Stimulated activated CD8-positive, alpha-beta memory T cell treated with anti-CD3 and anti-CD28 coated beads, Interleukin-7, amount 100 ng/mL, for 1 hour (primary cell): ENCODE results near the gene SYS1.

ENCODE experiments used
- DNase-seq, 2 donors: peaks; one replicate each; pipeline ENCODE4 v3.0.0-alpha.2; 2020; ENCODE audit warnings: low read depth in 2 of 2

SYS1 gene

DNA sequence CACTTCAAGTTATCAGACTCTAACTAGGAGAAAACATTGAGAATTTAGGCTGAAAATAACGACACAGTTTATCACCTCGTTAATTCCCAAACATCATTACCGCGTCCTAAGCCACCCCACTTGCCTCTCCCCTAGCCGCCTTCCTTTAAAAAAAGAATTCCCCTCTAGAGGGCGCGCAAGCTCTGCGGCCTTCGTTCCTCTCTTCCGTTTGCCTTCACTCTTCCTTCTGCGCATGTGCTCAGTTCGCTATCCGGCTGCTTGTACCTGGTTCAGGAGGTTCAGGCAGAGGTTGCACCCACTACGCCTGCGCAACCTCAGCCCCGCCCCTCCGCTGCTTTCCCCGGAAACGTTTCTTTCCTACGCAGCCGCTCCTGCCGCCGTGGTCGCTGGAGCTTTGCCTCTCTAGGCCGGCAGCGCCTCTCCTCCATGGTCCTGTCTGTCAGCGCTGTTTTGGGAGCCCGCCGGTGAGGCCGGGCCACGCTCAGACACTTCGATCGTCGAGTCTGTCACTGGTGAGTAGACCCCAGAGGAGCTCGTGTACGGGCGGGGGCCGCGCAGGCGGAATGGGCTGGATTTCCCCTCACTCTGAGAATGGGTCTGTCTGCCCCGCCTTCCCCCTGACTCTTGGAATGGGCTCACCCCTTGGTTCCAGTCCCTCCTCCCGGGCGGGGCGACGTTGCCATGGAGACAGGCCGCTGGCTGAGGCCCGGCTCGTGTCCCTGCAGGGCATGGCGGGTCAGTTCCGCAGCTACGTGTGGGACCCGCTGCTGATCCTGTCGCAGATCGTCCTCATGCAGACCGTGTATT, at the start of gene SYS1:
Gene SYS1, plus strand, starts transcription at position 353 of the 807 bp plus-strand sequence. Its CDS starts 376 bp downstream, at position 729.
- peak; percentile 97 for DNase-seq

GRCh38 chr20:45313943-45314342, 49.0 kb upstream of the SYS1 start:
- no peak for DNase-seq

GRCh38 chr20:45315672-45316071, 47.3 kb upstream of the SYS1 start:
- DNase-seq, result no peak

- no peak for DNase-seq
These were observed 46.5 kb upstream of the SYS1 start for GRCh38 chr20:45316150-45317080.

DNA sequence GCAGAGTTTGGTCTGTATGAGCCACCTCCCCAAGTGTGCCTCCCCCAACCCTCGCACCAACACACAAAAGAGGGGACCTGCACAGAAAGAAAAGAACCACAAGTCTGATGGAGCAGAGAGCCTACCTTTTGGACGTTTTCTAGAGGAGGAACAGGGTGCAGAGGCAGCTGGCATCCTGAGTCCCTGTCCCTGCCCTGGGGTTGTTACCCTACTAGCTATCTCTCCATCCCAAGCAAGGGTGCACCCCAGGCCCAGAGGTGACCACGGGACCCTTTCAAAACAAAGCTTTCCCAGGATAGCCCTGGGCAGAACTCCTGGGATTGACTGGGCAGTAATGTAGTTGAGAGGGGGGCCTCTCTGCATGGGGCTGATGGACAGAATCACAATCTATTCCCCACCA, 45.1 kb upstream of the SYS1 start:
- no peak for DNase-seq

DNA sequence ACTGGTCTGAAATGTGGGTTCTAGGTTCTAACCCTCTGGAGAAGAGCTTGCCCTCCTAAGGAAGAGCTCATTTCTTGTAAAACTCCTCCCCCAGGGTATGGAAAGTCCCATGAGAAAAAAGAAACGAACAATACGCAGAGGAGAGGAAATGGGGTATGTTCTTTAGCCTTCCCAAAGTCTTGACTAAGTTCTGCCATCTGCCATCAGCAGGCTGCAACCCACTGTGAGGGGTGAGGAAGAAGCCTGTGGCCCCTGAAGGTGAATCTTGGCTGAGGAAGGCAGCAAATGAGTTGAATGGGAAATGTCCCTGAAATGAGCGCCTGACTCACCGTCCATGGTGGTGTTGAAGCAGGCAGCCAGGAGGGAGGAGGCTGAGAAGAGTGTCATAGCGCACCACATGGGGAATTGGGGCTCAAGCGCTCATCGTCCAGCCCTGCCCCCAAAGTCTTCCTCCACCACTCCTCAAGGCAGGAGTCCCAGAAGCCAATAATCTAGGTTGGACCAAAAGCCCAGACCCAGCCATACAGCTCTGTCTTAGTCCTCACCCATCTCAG, 44.5 kb upstream of the SYS1 start:
- no peak for DNase-seq

DNA sequence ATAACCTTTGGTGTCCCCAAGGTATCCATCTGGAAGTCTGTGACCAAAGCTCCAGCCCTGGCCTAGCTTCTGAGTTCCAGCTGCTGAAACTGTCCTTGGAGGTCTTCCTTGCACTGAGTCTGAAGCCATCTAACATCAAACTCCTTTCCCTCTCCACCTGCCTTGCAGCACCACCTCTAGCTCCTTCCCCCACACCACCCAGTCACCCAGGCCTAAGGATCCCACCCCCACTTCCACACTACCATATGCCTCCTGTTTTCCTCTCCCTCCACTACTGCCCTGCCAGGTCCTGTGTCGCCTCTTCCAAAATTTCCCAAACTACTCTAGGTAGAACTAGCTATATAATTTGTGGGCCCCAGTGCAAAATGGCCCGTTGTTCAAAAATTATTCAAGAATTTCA, 44.0 kb upstream of the SYS1 start:
- DNase-seq, result no peak

DNA sequence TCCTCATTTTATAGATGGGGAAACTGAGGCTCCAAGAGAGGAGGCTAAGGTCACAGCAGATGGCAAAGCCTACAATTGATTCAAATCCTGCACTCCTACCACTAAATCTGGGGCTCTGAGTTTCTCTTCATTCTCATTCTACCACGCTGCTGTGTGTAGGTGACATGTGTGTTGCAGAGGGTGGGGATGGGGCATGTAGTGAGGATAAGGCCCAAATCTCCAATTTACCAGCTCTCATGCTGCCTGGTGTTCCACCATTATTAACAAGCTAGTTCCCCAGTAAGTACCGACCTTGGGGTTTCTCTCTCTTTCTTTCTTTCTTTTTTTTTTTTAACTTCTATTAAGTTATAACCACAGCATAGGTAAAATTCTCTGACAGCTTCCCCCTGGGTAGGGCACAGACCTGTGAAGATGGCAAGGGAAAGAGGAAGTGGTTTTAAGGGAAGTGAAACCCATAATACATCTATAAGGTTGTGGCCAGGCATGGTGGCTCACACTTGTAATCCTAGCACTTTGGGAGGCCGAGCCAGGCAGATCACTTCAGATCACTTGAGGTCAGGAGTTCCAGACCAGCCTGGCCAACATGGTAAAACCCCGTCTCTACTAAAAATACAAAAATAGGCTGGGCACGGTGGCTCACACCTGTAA, 41.9 kb upstream of the SYS1 start:
- DNase-seq, result no peak

DNA sequence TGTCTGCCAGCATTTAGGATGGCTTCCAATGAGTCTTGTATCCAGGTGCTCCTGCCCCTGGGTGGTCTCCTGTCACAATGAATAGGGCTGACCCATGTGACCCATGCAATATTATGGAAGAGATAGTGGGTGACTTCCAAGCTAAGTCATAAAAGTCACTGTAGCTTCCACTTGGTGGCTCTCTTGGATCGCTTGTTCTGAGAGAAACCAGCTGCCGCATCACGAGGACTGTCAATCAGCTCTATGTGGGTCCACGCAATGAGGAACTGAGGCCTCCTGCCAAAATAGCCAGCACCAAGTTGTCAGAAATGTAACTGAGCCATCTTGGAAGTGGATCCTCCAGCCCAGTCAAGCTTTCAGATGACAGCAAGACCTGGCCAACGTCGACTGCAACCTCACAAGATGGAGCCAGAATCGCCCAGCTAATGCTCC, 40.0 kb upstream of the SYS1 start:
- DNase-seq, result no peak

DNA sequence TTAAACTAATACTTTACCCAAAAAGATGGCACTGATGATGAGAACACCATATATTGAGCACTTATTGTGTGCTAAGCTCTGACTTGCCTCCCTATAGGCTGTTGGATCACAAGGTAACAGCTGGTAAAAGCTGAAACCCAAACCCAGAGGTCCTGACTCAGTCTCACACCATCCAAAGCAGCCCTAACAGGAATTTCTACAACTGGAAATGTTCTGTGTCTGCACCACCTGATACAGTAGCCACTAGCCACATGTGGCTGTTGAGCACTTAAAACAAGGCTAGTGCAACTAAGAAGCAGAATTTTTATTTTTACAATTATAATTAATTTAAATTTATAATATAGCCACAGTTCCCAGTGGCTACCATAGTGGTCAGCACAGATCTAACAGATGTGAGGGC, 39.2 kb upstream of the SYS1 start:
- no peak for DNase-seq

GRCh38 chr20:45325371-45325770, 37.6 kb upstream of the SYS1 start:
- DNase-seq, result no peak

DNA sequence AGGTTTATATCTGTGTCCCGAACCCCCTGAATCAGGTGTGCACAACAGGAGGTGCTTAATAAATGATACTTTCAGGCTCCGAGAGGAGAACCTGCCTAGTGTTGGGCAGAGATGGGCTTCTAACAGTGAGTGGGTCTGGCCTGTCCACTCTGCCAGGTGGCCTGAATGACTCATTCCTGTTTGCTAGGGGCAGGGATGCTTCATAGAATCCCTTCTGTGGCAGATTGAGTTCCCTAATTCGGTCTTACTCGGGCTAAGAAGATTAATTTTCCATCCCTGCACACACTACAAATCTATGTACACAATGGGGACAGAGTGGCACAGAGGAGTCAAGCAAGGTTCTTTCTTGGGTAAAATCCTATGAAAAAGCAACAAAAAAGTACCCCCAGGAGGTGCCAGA, 34.5 kb upstream of the SYS1 start:
- no peak for DNase-seq

- no peak for DNase-seq
These were observed 33.2 kb upstream of the SYS1 start for GRCh38 chr20:45329497-45330319.

DNA sequence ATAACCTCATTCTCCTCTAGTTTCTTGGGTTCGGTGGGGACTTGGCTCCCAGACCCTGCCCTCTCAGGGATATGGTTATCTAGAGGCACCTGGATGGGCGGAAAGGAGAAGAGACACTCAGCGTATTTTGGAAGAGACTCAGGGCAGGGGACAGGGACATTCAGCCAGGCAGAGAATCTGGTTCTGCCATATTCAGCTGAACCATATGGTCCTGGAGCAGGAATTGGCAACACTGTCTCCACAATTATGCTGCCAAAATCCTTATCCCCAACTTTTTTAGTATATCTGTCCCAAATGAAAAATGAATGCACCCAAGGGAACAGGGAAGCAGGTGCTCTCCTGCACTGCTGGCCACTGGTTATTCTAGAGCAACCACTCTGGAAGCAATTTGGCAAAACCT, 32.5 kb upstream of the SYS1 start:
- no peak for DNase-seq

- no peak for DNase-seq
These were observed 26.2 kb upstream of the SYS1 start for GRCh38 chr20:45336530-45337366.

DNA sequence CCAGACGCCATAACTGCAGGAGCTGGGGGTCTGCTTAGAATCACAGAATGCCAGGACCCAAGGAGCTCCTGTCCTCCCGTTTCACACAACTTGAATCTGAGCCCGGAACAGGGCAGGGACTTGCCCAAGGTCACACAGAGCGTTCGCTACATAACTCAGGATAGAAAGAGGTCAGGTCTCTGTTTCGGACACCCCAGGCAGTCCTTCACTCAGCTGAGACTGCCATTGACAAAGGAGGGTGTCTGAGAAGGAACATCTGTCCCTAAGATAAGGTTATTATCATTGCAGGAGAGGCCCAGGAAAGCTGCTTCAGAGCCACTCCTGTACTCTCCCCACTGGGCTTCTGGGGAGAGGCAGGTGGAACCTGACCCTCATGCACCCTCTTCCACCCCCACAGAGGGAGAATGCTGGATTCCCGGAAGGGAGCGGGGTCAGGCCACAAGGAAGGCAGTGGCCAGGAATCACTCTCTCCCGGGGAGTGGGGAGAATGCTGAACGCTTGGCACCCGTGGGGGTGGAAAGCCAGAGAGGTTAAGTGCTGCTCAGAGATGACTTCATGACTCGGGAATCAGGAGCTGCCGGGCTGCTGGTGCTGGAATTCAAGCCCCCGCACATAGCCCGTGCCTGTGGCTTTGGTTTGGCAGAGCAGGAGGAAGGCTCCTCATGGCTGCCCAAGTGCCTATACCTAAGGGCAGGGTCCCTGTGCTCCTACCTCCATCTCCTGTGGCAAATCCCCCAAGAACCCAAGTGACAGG, 25.4 kb upstream of the SYS1 start:
- DNase-seq, result no peak

GRCh38 chr20:45338121-45339030, 24.6 kb upstream of the SYS1 start:
- DNase-seq, result no peak

GRCh38 chr20:45339084-45339483, 23.9 kb upstream of the SYS1 start:
- no peak for DNase-seq
